Retinal pigment epithelial cell (primary cell): Measurements from ENCODE around the gene VWA8.
"Not testable (repeated sequence)": the region's sequence is repeated elsewhere in the genome, so short reads cannot be mapped to it uniquely, and the experiment has no call there.

Experiments used
- DNase-seq: peaks from one replicate; pipeline ENCODE4 v3.0.0-alpha.2; 2010; ENCODE audit warnings: low read depth
- H3K4me3 ChIP-seq: 2 replicates; pipeline ENCODE4 v1.5.1; 2011; ENCODE audit warnings: mild to moderate bottlenecking, low read length, control low read depth, moderate library complexity
- CTCF ChIP-seq: conservative IDR thresholded peaks from 2 replicates; pipeline ENCODE4 v1.5.1; 2011; ENCODE audit warnings: low read depth, low read length, control low read depth, inconsistent platforms

Gene VWA8

GRCh38 chr13:41917641-41918040, 43.3 kb downstream of the VWA8 start:
- no peak for DNase-seq
- TF ChIP-seq CTCF, result no peak
- no peak overlapping the region for H3K4me3 ChIP-seq

GRCh38 chr13:41916173-41916954, 44.5 kb downstream of the VWA8 start:
- peak; percentile 49 for DNase-seq
- no peak overlapping the region for H3K4me3 ChIP-seq
- no peak for TF ChIP-seq CTCF

GRCh38 chr13:41915081-41915480, 45.8 kb downstream of the VWA8 start:
- TF ChIP-seq CTCF, result no peak
- no peak for DNase-seq
- H3K4me3 ChIP-seq, result no peak overlapping the region

GRCh38 chr13:41914552-41914951, 46.4 kb downstream of the VWA8 start:
- DNase-seq, result no peak
- no peak overlapping the region for H3K4me3 ChIP-seq
- no peak for TF ChIP-seq CTCF

GRCh38 chr13:41909506-41909905, 51.4 kb downstream of the VWA8 start:
- TF ChIP-seq CTCF, result no peak
- no peak for DNase-seq
- no peak overlapping the region for H3K4me3 ChIP-seq

GRCh38 chr13:41905600-41906254, 55.2 kb downstream of the VWA8 start:
- DNase-seq, result no peak
- peak; percentile 63 for TF ChIP-seq CTCF
- H3K4me3 ChIP-seq, result no peak overlapping the region

GRCh38 chr13:41900918-41901317, 60.0 kb downstream of the VWA8 start:
- DNase-seq, result no peak
- no peak for TF ChIP-seq CTCF
- H3K4me3 ChIP-seq, result no peak overlapping the region

GRCh38 chr13:41898411-41898810, 62.5 kb downstream of the VWA8 start:
- not testable (repeated sequence) for DNase-seq, H3K4me3 ChIP-seq
